ENCODE results near the gene FPGT.
"Not testable (repeated sequence)": the region's sequence is repeated elsewhere in the genome, so short reads cannot be mapped to it uniquely, and the experiment has no call there.

FPGT gene

DNA sequence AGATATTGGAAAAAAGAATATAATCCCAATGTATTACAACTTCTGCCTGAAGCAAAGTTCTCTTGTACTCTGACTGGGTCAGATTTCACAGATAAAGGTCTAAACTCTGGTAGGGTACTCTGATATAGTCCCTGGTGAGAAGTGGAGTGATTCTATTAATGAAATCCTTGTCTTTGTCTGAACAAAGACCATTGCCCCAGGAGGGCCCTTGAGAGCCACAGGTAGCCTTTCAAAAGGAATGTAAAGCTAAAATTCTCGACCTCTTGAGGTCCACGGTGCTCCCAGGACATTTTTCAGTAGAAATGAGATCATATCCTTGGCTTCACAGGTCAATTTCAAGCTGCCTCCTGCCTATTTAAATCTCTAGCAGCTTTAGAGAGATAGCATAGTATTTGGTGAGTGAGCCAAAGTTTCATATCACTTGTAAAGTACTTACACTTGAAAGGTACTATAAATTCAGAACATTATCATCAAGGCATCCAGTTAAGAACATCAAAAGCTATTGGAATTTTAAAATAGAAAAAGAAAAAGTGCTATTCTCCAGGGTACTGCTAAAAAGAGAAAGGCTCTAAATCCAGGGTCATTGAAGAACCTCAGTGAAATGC, 47.2 kb downstream of the FPGT start:
- Histone ChIP-seq H3K4me2 (no peak overlapping the region), H3K4me3 (no peak overlapping the region), H3K4me1 (no peaks in the 10 kb centered on the region), H3K27ac (no peak overlapping the region), H3K36me3 (no peaks in the 10 kb centered on the region), H4K20me1 (no peaks in the 10 kb centered on the region), H3K27me3 (no peaks in the 10 kb centered on the region), H3K9ac (no peak overlapping the region), H3K9me3 (replicated peaks in 1 of 11) (peaks cover 6 to 13% (median 8%) of the 10 kb centered on the region in 11 experiments; a peak in 12 of 22 replicates)
- no peak for TF ChIP-seq Cebpa-rat (IDR thresholded peaks at IDR 0.05)

DNA sequence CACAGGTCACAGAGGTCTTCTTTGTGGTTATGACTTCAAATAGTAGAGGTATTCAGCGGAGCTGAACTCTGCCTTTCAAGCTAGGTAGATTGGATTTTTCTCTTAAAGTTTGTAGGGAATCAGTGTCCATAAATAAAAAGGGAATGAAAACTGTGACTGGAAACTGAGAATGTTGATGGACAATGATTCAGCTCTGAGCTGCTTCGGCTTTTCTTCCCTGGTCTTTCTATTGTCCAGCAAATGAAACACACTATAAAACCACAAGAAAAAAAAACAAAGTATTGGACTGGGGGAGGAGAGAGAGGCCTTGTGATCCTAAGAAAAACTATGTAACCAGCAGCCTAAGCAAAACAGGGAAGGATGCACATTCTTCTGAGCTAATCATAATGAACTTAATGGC, 48.3 kb downstream of the FPGT start:
- Histone ChIP-seq H3K9me3 (replicated peaks in 1 of 11) (peaks cover 6 to 13% (median 8%) of the 10 kb centered on the region in 11 experiments; a peak in 12 of 22 replicates), H3K27me3 (no peaks in the 10 kb centered on the region), H3K9ac (no peak overlapping the region), H3K36me3 (no peaks in the 10 kb centered on the region), H3K27ac (no peak overlapping the region), H3K4me1 (no peaks in the 10 kb centered on the region), H4K20me1 (no peaks in the 10 kb centered on the region), H3K4me3 (no peak overlapping the region), H3K4me2 (no peak overlapping the region)
- no peak for TF ChIP-seq Cebpa-rat (IDR thresholded peaks at IDR 0.05)

GRCh38 chr1:74247881-74248528, 50.0 kb downstream of the FPGT start:
- H3K9me3 ChIP-seq (replicated peaks in 1 of 11): peaks cover 6 to 13% (median 8%) of the 10 kb centered on the region in 11 experiments; a peak in 12 of 22 replicates

DNA sequence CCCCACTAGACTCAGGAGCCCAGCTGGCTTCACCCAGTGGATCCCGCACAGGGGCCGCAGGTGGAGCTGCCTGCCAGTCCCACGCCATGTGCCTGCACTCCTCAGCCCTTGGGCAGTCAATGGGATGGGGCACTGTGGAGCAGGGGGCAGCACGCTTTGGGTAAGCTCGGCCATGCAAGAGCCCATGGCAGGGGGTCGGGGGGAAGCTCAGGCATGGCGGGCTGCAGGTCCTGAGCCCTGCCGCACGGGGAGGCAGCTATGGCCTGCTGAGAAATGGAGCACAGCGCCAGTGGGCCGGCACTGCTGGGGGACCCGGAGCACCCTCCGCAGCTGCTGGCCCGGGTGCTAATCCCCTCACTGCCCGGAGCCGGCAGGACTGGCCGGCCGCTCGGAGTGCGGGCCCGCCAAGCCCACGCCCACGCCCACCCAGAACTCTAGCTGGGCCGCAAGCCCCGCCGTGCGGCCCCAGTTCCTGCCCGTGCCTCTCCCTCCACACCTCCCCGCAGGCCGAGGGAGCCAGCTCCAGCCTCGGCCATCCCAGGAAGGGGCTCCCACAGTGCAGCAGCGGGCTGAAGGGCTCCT, 55.3 kb downstream of the FPGT start:
- H3K4me3 ChIP-seq; H3K9me3 ChIP-seq (replicated peaks in 1 of 11); H3K9ac ChIP-seq; H3K4me1 ChIP-seq; H3K4me2 ChIP-seq; H4K20me1 ChIP-seq; H3K36me3 ChIP-seq; H3K27ac ChIP-seq; H3K27me3 ChIP-seq: not testable (repeated sequence)

More at GRCh38 chr1:74247881-74248528, 50.0 kb downstream of the FPGT start:
- no peak for TF ChIP-seq Cebpa-rat (IDR thresholded peaks at IDR 0.05)
- no peak overlapping the region for H3K4me2 ChIP-seq
- no peaks in the 10 kb centered on the region for H3K27me3 ChIP-seq
- no peaks in the 10 kb centered on the region for H3K36me3 ChIP-seq
- no peaks in the 10 kb centered on the region for H3K4me1 ChIP-seq
- no peaks in the 10 kb centered on the region for H4K20me1 ChIP-seq
- H3K27ac ChIP-seq: no peak overlapping the region
- H3K9ac ChIP-seq: no peak overlapping the region
- no peak overlapping the region for H3K4me3 ChIP-seq
